ENCODE measurements around the gene TUT1. TPM values are rescaled to one million over a fixed set of nuclear protein-coding genes. Genes with fewer than 3 reads are reported as not detected.

TUT1 gene
- total and polyA plus RNA-seq, 2 of the 4 experiments (the other 2 are of a cell fraction), result 4.3 to 10.1 TPM

DNA sequence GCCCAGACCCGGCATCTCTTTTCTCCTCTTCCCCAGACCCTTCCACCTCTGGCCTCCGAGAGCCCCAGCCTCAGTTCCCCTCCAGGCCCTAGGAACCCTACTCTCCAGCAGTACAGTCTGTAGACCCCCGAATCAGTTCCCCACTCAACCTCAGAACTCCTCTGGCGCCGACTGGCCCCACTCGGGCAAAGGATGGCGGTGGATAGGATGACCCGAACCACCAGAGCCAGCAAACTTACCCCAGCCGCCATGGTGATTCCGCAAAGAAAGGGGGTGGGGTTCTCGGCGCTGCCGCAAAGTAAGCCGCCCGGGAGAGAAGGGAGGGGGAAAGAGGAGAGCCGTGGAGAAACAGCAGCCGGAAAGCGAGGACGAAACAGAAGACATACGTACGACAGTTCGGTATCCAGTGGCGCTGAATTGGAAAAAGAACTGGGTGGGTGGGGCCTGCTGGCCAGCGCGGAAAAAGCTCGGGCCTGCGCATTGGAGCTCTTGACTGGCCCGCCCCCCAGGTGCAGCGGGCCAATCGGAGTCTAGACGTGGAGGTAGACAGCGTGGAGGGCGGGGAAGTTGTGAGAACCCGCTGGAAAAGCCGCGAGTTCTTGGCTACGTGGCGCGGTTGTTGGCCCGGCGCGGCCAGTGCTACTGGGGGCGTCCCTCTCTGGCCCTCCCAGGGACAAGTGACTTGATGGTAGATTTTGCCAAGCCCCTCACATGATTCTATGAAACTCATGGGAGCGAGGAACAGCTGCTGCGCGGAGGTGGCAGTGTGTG lies 17.5 kb downstream of the TUT1 start, which contains the start of gene EEF1G:
EEF1G (minus strand) TSS at position 300 of the 771 bp plus-strand sequence; CDS start at position 251, 49 bp downstream.
- Histone ChIP-seq H3K9me3 (ENCODE audit: control insufficient read depth, insufficient read depth, low read length) (no peaks in the 10 kb centered on the region), H3K4me1 (ENCODE audit: control insufficient read depth, insufficient read depth, low read length) (peaks cover 12% of the 10 kb centered on the region), H4K91ac (ENCODE audit: insufficient read depth, low read depth, low read length) (peak within 1 kb of the TSS; percentile 98), H3K56ac (ENCODE audit: extremely low read depth, insufficient read depth, low read length) (peak within 1 kb of the TSS; percentile 98), H3K4ac (ENCODE audit: low read depth, low read length) (peak within 1 kb of the TSS; percentile 99), H2AK5ac (ENCODE audit: low read depth, low read length) (peak within 1 kb of the TSS; percentile 96), H3K14ac (replicated peaks; ENCODE audit: low read depth, low read length) (peak within 1 kb of the TSS; percentile 100), H4K5ac (ENCODE audit: low read depth, low read length) (peak within 1 kb of the TSS; percentile 84), H3K9me1 (ENCODE audit: insufficient read depth, low read length) (peaks cover 11% of the 10 kb centered on the region), H3K36me3 (ENCODE audit: control insufficient read depth, insufficient read depth, low read length) (peaks cover 48% of the 10 kb centered on the region), H2BK120ac (ENCODE audit: low read depth, low read length) (peak within 1 kb of the TSS; percentile 69), H3K4me2 (ENCODE audit: low read depth, low read length) (peak within 1 kb of the TSS; percentile 90), H3K4me3 (ENCODE audit: insufficient read depth, low read depth, low read length) (peak within 1 kb of the TSS; percentile 74), H4K8ac (ENCODE audit: low read depth in 2 of 2, low read length in 2 of 2) (peak within 1 kb of the TSS; percentile 97 to 99), H2BK20ac (ENCODE audit: low read depth, low read length) (no peak within 1 kb of the TSS), H3K18ac (ENCODE audit: low read depth, low read length) (peak within 1 kb of the TSS; percentile 80), H3K23ac (ENCODE audit: low read depth, low read length) (peak within 1 kb of the TSS; percentile 99), H2BK5ac (ENCODE audit: low read depth, low read length, poor library complexity, severe bottlenecking) (peak within 1 kb of the TSS; percentile 91), H3K9ac (ENCODE audit: low read depth, low read length) (peak within 1 kb of the TSS; percentile 96), H2AK9ac (replicated peaks; ENCODE audit: low read depth, low read length, poor library complexity) (peak within 1 kb of the TSS; percentile 100), H3K27ac (ENCODE audit: insufficient read depth, low read length) (peak within 1 kb of the TSS; percentile 91), H2AFZ (replicated peaks; ENCODE audit: low read length, poor library complexity) (peak within 1 kb of the TSS; percentile 91), H4K20me1 (ENCODE audit: insufficient read depth, low read length) (peaks cover 41% of the 10 kb centered on the region), H3K79me1 (ENCODE audit: low read depth in 1 of 2, low read length in 2 of 2) (peaks cover 18 to 74% of the 10 kb centered on the region in 2 experiments), H3K27me3 (ENCODE audit: control insufficient read depth, insufficient read depth, low read length) (no peaks in the 10 kb centered on the region), H2BK15ac (ENCODE audit: low read depth, low read length) (peak within 1 kb of the TSS; percentile 45; the same call in 1 of the 3 replicates)
- in situ Hi-C loops (cut with MboI; ENCODE audit: low sequenced_read_pairs), result no loop called here
- ATAC-seq (ENCODE audit: low read depth) (peak; percentile 95), DNase-seq (peak; percentile 100)
- 0% methylated on average over 23 of the region's 46 CpGs; no CpG with 5 or more reads in 1 of the 2 experiments for WGBS, 2 experiments (ENCODE audit: extremely low coverage in 2 of 2, insufficient read length in 1 of 2)
- ChIA-PET POLR2A (ENCODE audit: unreplicated experiment) (interaction anchor here (0.5 to 1.6 kb wide), 13 partner anchors 9 to 173 kb away, joined by 3 to 15 read pairs (median 3); partner anchors contain the start of genes C11orf98, CSKMT, GANAB and LRRN4CL), CTCF (interaction anchor here (0.6 to 1.5 kb wide), 3 partner anchors 13 to 116 kb away, joined by 3 to 8 read pairs (median 3); partner anchors contain the start of gene LRRN4CL)
- dilution Hi-C loops (cut with HindIII; ENCODE audit: low sequenced_read_pairs, unreplicated experiment), result no loop called here
- BruUV-seq (replicated peaks), result no TSS peak
- intact Hi-C loops (cut with micrococcal nuclease), result no loop called here
- TF ChIP-seq POLR2A (IDR thresholded peaks at IDR 0.05; ENCODE audit: low read depth, low read length), result peak; percentile 94
- TF ChIP-seq RFX5 (IDR thresholded peaks at IDR 0.05; ENCODE audit: low read depth, low read length), result no peak
- TF ChIP-seq FOS (IDR thresholded peaks at IDR 0.05; ENCODE audit: low read depth, low read length), result no peak
- no peak for TF ChIP-seq NFE2L2 (IDR thresholded peaks at IDR 0.05; ENCODE audit: low read depth, low read length)
- no peak for TF ChIP-seq RCOR1 (IDR thresholded peaks at IDR 0.05; ENCODE audit: insufficient replicate concordance, low read length)
- no peak for TF ChIP-seq CHD1 (IDR thresholded peaks at IDR 0.05; ENCODE audit: low read depth, low read length)
- peak; percentile 74; the same call in 1 of the 2 replicates for TF ChIP-seq MXI1 (IDR thresholded peaks at IDR 0.05; ENCODE audit: borderline replicate concordance, low read depth, low read length)
- TF ChIP-seq CEBPB (IDR thresholded peaks at IDR 0.05; ENCODE audit: low read depth, low read length), result 0 out of 2 replicates have a peak, but pooled peaks have one; percentile 1
- no peak for TF ChIP-seq SMC3 (IDR thresholded peaks at IDR 0.05; ENCODE audit: low read depth, low read length)
- TF ChIP-seq RAD21 (IDR thresholded peaks at IDR 0.05; ENCODE audit: low read length), result no peak
- TF ChIP-seq, protein P1, sequence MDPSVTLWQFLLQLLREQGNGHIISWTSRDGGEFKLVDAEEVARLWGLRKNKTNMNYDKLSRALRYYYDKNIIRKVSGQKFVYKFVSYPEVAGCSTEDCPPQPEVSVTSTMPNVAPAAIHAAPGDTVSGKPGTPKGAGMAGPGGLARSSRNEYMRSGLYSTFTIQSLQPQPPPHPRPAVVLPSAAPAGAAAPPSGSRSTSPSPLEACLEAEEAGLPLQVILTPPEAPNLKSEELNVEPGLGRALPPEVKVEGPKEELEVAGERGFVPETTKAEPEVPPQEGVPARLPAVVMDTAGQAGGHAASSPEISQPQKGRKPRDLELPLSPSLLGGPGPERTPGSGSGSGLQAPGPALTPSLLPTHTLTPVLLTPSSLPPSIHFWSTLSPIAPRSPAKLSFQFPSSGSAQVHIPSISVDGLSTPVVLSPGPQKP (IDR thresholded peaks at IDR 0.05; ENCODE audit: borderline replicate concordance, low read depth, low read length), result no peak
- TF ChIP-seq, protein P2, sequence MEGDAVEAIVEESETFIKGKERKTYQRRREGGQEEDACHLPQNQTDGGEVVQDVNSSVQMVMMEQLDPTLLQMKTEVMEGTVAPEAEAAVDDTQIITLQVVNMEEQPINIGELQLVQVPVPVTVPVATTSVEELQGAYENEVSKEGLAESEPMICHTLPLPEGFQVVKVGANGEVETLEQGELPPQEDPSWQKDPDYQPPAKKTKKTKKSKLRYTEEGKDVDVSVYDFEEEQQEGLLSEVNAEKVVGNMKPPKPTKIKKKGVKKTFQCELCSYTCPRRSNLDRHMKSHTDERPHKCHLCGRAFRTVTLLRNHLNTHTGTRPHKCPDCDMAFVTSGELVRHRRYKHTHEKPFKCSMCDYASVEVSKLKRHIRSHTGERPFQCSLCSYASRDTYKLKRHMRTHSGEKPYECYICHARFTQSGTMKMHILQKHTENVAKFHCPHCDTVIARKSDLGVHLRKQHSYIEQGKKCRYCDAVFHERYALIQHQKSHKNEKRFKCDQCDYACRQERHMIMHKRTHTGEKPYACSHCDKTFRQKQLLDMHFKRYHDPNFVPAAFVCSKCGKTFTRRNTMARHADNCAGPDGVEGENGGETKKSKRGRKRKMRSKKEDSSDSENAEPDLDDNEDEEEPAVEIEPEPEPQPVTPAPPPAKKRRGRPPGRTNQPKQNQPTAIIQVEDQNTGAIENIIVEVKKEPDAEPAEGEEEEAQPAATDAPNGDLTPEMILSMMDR (conservative IDR thresholded peaks at IDR 0.05; ENCODE audit: low read depth, low read length), result no peak
- TF ChIP-seq, protein P3, sequence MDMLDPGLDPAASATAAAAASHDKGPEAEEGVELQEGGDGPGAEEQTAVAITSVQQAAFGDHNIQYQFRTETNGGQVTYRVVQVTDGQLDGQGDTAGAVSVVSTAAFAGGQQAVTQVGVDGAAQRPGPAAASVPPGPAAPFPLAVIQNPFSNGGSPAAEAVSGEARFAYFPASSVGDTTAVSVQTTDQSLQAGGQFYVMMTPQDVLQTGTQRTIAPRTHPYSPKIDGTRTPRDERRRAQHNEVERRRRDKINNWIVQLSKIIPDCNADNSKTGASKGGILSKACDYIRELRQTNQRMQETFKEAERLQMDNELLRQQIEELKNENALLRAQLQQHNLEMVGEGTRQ (IDR thresholded peaks at IDR 0.05; ENCODE audit: low read depth, low read length), result no peak
- TF ChIP-seq MAZ (IDR thresholded peaks at IDR 0.05; ENCODE audit: borderline replicate concordance, low read depth, low read length), result peak; percentile 96
